NCI-H1417 (cell line): Measurements from ENCODE around the gene AGBL5.

Experiments
- DNase-seq, 3 experiments: peaks; one replicate each; lab custom pipeline; 2025; lab: John Stamatoyannopoulos, UW

AGBL5 gene

GRCh38 chr2:27050996-27051901 lies at the start of gene AGBL5:
TSS of gene AGBL5 (plus strand) at chr2:27051668. CDS start at chr2:27052959, 1,291 bp downstream.
- peak; percentile 96 to 99 (median 98) for DNase-seq

GRCh38 chr2:27001950-27002349 lies 49.5 kb upstream of the AGBL5 start:
- DNase-seq = no peak

DNA sequence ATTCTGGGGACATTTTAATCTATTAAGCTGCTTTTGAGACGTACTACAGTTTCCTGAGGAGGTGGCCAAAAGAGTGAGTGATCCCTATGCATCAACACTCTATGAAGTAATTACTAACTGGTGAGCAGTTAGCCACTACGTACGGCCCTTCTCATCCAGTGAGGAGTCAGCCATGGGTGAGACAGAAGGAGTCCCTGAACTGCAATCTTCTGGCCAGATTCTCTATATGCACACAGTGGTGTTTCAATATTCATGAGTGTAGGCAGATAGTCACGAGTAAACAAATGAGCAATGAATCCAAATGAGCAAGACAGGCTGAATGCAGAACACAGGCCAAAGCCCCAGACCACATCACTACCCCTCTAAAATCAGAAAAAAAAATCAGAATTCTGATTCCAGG lies 48.5 kb upstream of the AGBL5 start:
- DNase-seq = no peak

GRCh38 chr2:27003857-27004256 lies 47.6 kb upstream of the AGBL5 start:
- no peak for DNase-seq

GRCh38 chr2:27006602-27007415 lies 44.7 kb upstream of the AGBL5 start:
- no peak for DNase-seq

DNA sequence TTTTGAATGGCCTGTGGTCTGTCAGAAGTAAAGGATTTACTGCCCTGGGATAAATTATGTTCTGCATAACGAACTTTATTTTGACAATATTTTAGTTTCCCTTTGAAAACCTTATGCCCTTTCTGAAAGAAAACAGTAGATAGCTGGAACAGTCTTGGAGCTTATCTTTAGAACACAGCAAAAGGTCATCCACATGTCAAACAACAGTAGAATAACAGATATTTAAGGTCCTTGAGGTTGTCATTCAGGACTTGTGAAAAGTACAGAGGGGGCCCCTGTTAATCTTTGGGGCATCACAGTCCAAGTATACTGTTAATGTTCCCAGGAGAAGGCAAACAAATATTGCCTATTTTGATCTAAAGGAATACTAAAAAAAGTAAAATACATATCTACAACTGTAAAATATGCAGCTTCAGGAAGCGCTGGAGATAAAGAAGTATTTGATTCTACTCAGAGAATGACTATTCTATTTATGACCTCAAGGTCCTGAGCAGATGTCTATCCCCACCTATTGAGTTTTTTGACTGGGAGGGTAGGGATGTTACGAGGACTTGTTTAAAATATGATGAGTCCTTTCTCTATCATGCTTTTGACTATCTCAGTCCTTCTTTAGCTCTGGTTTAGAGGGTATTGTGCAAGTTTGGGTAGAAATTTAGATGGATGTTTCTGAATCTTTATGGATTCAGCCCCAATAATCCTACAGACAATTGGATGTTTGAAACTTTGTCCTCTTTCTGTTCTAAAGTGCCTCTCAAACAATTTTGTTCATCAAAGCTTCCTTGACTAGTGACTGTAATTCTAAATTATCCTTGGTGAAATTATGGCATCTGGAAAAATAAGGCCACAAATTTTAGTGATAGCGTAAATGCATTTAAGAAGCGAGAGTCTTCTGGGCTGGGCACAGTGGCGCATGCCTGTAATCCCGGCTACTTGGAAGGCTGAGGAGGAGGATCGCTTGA lies 43.8 kb upstream of the AGBL5 start:
- DNase-seq = no peak

GRCh38 chr2:27008678-27009077 lies 42.8 kb upstream of the AGBL5 start:
- no peak for DNase-seq

DNA sequence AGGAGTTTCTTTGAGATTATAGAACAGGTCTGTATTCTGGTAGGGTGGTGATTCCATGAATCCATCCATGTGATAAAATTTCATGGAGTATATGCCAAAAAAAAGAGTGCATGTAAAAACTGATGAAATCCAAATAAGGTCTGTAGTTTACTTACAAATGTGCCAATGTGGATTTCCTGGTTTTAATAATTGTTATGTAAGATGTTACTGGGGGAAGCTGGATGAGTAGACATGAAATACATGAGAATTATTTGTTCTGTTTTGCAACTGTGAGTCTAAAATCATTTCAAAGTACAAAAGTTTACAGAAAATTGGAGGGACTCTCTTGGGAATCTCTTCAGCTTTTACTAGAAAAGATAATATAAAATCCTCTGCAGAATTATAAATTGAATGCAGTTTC lies 42.4 kb upstream of the AGBL5 start:
- DNase-seq = no peak

GRCh38 chr2:27009716-27010115 lies 41.8 kb upstream of the AGBL5 start:
- DNase-seq = no peak

GRCh38 chr2:27010139-27010538 lies 41.3 kb upstream of the AGBL5 start:
- DNase-seq = no peak

DNA sequence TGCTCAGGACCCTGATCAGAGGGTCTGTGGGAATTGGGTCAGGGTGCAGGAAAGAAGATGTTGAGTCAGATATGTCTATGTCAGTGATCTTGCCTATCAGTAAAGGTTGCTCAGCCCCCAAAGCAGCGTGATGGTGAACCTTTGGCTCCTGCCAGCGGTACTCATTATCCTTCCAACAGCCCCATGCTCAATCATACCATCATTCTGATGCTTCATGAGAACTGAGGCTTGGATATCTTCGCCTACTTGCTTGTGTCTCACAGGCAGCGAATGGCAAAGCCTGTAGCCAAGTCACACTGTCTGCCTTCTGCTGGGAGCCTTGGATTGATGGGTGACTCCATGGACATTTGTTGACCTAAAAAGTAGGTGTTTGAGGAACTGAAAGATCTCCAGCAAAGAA lies 37.7 kb upstream of the AGBL5 start:
- no peak for DNase-seq

DNA sequence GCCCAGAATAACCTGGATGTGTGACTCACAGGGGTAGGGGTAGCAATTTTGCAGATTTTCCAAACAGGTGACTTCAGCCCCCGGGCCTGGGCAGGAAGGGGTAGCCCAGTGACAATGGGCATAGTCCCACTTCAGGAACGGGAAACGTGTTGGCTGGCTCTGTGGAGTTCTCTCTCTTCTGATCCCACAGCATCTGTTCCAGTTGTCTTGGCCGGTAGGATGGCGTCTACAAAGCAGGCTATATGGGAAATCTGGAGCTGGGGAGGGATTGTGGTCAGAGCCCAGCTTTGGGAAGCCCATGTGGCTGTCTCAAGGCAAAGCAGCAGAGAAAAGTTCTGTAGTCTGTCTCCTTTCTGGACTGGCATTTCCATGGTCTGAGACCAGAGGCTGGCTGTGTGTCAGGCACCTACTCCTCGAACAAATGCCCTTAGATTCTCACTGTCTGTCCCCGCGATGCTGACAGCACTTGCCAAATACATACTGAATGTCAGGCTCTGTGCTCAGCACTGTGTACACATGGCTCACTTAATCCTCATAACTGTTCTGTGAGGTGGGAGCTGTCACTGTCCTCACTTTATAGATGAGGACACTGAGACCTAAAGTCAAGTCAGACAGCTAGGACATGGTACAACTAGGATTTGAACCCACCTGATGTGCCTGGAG lies 36.6 kb upstream of the AGBL5 start:
- no peak for DNase-seq

- DNase-seq = peak; percentile 54 to 87 (median 60)
Measured at GRCh38 chr2:27016801-27017325, 34.6 kb upstream of the AGBL5 start.

- DNase-seq = no peak
Measured at GRCh38 chr2:27018142-27018541, 33.3 kb upstream of the AGBL5 start.

DNA sequence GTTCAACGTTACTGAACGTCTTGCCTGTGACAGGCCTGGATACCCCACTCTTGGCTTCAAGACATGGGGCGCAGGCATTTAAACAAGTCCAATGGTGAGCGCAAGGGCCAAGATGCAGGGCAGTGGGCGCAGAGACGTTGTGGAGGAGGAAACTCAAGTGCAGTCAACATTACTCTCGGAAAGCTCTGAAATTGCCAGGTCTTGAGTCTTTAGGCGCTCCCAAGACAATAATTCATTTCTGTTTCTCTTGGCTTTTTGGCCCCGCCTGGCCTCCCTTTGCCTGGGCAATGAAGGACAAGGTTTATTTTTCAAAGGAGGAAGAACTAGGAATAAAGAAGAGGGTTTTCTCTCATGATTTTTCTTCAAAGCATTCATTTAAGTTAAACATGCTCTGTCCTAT lies 32.0 kb upstream of the AGBL5 start:
- DNase-seq = no peak

GRCh38 chr2:27019931-27020855 lies 31.3 kb upstream of the AGBL5 start:
- no peak for DNase-seq

GRCh38 chr2:27021253-27022049 lies 30.0 kb upstream of the AGBL5 start:
- no peak for DNase-seq

GRCh38 chr2:27023740-27024139 lies 27.7 kb upstream of the AGBL5 start:
- no peak for DNase-seq

GRCh38 chr2:27024188-27024587 lies 27.3 kb upstream of the AGBL5 start:
- no peak for DNase-seq
